Measurements from ENCODE around the gene MTHFSD. TPM values are rescaled to one million over a fixed set of nuclear protein-coding genes. Genes with fewer than 3 reads are reported as not detected.
A peak's percentile ranks its signal among the peaks of the same experiment; 100 is the strongest.

MTHFSD gene
- total RNA-seq, 1 donor from 2014 or later: 8.1 TPM

- no peaks in the 10 kb centered on the region for H3K9me3 Mint-ChIP-seq (ENCODE audit: low read depth)
- no peak for TF ChIP-seq CTCF (IDR thresholded peaks at IDR 0.05)
- peak overlapping the region; percentile 61 for H3K4me3 Mint-ChIP-seq (ENCODE audit: unreplicated experiment)
- H3K4me1 Mint-ChIP-seq (ENCODE audit: low read depth): peaks cover 84% of the 10 kb centered on the region
- H3K36me3 Mint-ChIP-seq (ENCODE audit: low read depth): no peaks in the 10 kb centered on the region
- no peaks in the 10 kb centered on the region for H3K27me3 Mint-ChIP-seq (ENCODE audit: low read depth)
- no peak for DNase-seq (ENCODE audit: low spot score)
- peak overlapping the region; percentile 93 for H3K27ac Mint-ChIP-seq (ENCODE audit: unreplicated experiment)
Observed at GRCh38 chr16:86598607-86599565, 43.9 kb upstream of the MTHFSD start.

GRCh38 chr16:86597880-86598606 is 43.0 kb upstream of the MTHFSD start:
- Mint-ChIP-seq H3K27me3 (ENCODE audit: low read depth) (no peaks in the 10 kb centered on the region), H3K36me3 (ENCODE audit: low read depth) (no peaks in the 10 kb centered on the region), H3K27ac (ENCODE audit: unreplicated experiment) (peak overlapping the region; percentile 93), H3K4me1 (ENCODE audit: low read depth) (peaks cover 92% of the 10 kb centered on the region), H3K9me3 (ENCODE audit: low read depth) (no peaks in the 10 kb centered on the region), H3K4me3 (ENCODE audit: unreplicated experiment) (peak overlapping the region; percentile 61)
- no peak for DNase-seq (ENCODE audit: low spot score)
- TF ChIP-seq CTCF (IDR thresholded peaks at IDR 0.05): no peak

- Mint-ChIP-seq H3K4me3 (ENCODE audit: unreplicated experiment) (no peak overlapping the region), H3K27me3 (ENCODE audit: low read depth) (no peaks in the 10 kb centered on the region), H3K4me1 (ENCODE audit: low read depth) (peaks cover 86% of the 10 kb centered on the region), H3K9me3 (ENCODE audit: low read depth) (no peaks in the 10 kb centered on the region), H3K36me3 (ENCODE audit: low read depth) (no peaks in the 10 kb centered on the region), H3K27ac (ENCODE audit: unreplicated experiment) (peak overlapping the region; percentile 93)
- DNase-seq (ENCODE audit: low spot score): no peak
- TF ChIP-seq CTCF (IDR thresholded peaks at IDR 0.05): no peak
Observed at GRCh38 chr16:86597126-86597879, 42.3 kb upstream of the MTHFSD start.

GRCh38 chr16:86595983-86596605 is 41.1 kb upstream of the MTHFSD start:
- no peak for DNase-seq (ENCODE audit: low spot score)
- Mint-ChIP-seq H3K27ac (ENCODE audit: unreplicated experiment) (peak overlapping the region; percentile 72), H3K4me3 (ENCODE audit: unreplicated experiment) (no peak overlapping the region), H3K27me3 (ENCODE audit: low read depth) (no peaks in the 10 kb centered on the region), H3K9me3 (ENCODE audit: low read depth) (peaks cover 3% of the 10 kb centered on the region), H3K36me3 (ENCODE audit: low read depth) (peaks cover 4% of the 10 kb centered on the region), H3K4me1 (ENCODE audit: low read depth) (peaks cover 76% of the 10 kb centered on the region)
- TF ChIP-seq CTCF (IDR thresholded peaks at IDR 0.05): no peak
